WERI-Rb-1 (cell line): ENCODE measurements around the gene NKAIN2.

Experiments
- DNase-seq: peaks from one replicate; pipeline ENCODE4 v3.0.0-alpha.2; 2020
- H3K27ac ChIP-seq: fragments of 250-450 bp; sonication (Bioruptor Pico); 2 replicates; pipeline ENCODE4 v1.5.1; 2020; ENCODE audit warnings: mild to moderate bottlenecking, moderate library complexity
- H3K27me3 ChIP-seq: fragments of 250-450 bp; sonication (Bioruptor Pico); 2 replicates; pipeline ENCODE4 v1.5.1; 2021; ENCODE audit warnings: mild to moderate bottlenecking, low read depth, moderate library complexity; ENCODE audit not compliant: insufficient read depth, severe bottlenecking
- H3K36me3 ChIP-seq: fragments of 250-450 bp; sonication (Bioruptor Pico); 2 replicates; pipeline ENCODE4 v1.5.1; 2020; ENCODE audit warnings: mild to moderate bottlenecking, moderate library complexity
- H3K4me3 ChIP-seq: 2 replicates; pipeline ENCODE4 v1.5.1; 2011; ENCODE audit warnings: low read depth, mild to moderate bottlenecking, control low read depth, low read length
- H3K9me3 ChIP-seq: fragments of 250-450 bp; sonication (Bioruptor Pico); 2 replicates; pipeline ENCODE4 v1.5.1; 2021; ENCODE audit warnings: mild to moderate bottlenecking, moderate library complexity; ENCODE audit not compliant: severe bottlenecking
- CTCF ChIP-seq: IDR thresholded peaks from 2 replicates; pipeline ENCODE4 v1.5.1; 2011; ENCODE audit warnings: low read depth, mild to moderate bottlenecking, control low read depth, inconsistent platforms, low read length

The NKAIN2 gene

GRCh38 chr6:124822204-124822613, 1018.5 kb downstream of the NKAIN2 start:
- no peak for TF ChIP-seq CTCF
- Histone ChIP-seq H3K27me3 (no peaks in the 10 kb centered on the region), H3K9me3 (no peaks in the 10 kb centered on the region), H3K36me3 (no peaks in the 10 kb centered on the region), H3K27ac (no peak overlapping the region), H3K4me3 (no peak overlapping the region)
- no peak for DNase-seq

- H3K4me3 ChIP-seq = no peak overlapping the region
- no peaks in the 10 kb centered on the region for H3K27me3 ChIP-seq
- H3K9me3 ChIP-seq = no peaks in the 10 kb centered on the region
- no peak for DNase-seq
- H3K27ac ChIP-seq = no peak overlapping the region
- H3K36me3 ChIP-seq = no peaks in the 10 kb centered on the region
- no peak for TF ChIP-seq CTCF
Measured at GRCh38 chr6:124822721-124823120, 1019.1 kb downstream of the NKAIN2 start.

- H3K4me3 ChIP-seq = no peak overlapping the region
- no peaks in the 10 kb centered on the region for H3K27me3 ChIP-seq
- H3K27ac ChIP-seq = no peak overlapping the region
- no peak for DNase-seq
- no peak for TF ChIP-seq CTCF
- no peaks in the 10 kb centered on the region for H3K36me3 ChIP-seq
- H3K9me3 ChIP-seq = no peaks in the 10 kb centered on the region
Measured at GRCh38 chr6:124823240-124824111, 1019.8 kb downstream of the NKAIN2 start.

GRCh38 chr6:124825564-124825963, 1021.9 kb downstream of the NKAIN2 start:
- Histone ChIP-seq H3K9me3 (no peaks in the 10 kb centered on the region), H3K4me3 (no peak overlapping the region), H3K36me3 (no peaks in the 10 kb centered on the region), H3K27ac (no peak overlapping the region), H3K27me3 (no peaks in the 10 kb centered on the region)
- no peak for TF ChIP-seq CTCF
- DNase-seq = no peak

- DNase-seq = no peak
- H3K27me3 ChIP-seq = no peaks in the 10 kb centered on the region
- no peak for TF ChIP-seq CTCF
- no peak overlapping the region for H3K27ac ChIP-seq
- no peaks in the 10 kb centered on the region for H3K36me3 ChIP-seq
- H3K9me3 ChIP-seq = no peaks in the 10 kb centered on the region
- H3K4me3 ChIP-seq = no peak overlapping the region
Measured at GRCh38 chr6:124829822-124830221, 1026.2 kb downstream of the NKAIN2 start.

- Histone ChIP-seq H3K9me3 (no peaks in the 10 kb centered on the region), H3K27ac (no peak overlapping the region), H3K4me3 (no peak overlapping the region), H3K36me3 (no peaks in the 10 kb centered on the region), H3K27me3 (no peaks in the 10 kb centered on the region)
- no peak for DNase-seq
- no peak for TF ChIP-seq CTCF
Measured at GRCh38 chr6:124830506-124830905, 1026.8 kb downstream of the NKAIN2 start.
